Measurements from ENCODE around the gene ARHGEF17. TPM values are rescaled to one million over a fixed set of nuclear protein-coding genes. Genes with fewer than 3 reads are reported as not detected.

The ARHGEF17 gene
- total RNA-seq, 1 experiment from 2014 or later, result 22.3 TPM

- H3K27me3 Mint-ChIP-seq (ENCODE audit: unreplicated experiment), result no peaks in the 10 kb centered on the region
- H3K4me3 Mint-ChIP-seq (ENCODE audit: low read depth, unreplicated experiment), result no peak overlapping the region
- BruUV-seq (replicated peaks), result no TSS peak
- CTCF ChIA-PET, result no interaction called here
- TF ChIP-seq CTCF (IDR thresholded peaks at IDR 0.05; ENCODE audit: unreplicated experiment), result no peak
- H3K4me1 Mint-ChIP-seq (ENCODE audit: low read depth, unreplicated experiment), result peaks cover 41% of the 10 kb centered on the region
- intact Hi-C loops (cut with micrococcal nuclease; ENCODE audit: unreplicated experiment), result no loop called here
- no peaks in the 10 kb centered on the region for H3K9me3 Mint-ChIP-seq (ENCODE audit: low read depth, unreplicated experiment)
- no peak for DNase-seq
- H3K27ac Mint-ChIP-seq (ENCODE audit: unreplicated experiment), result no peak overlapping the region
- H3K36me3 Mint-ChIP-seq (ENCODE audit: insufficient read depth, unreplicated experiment), result peaks cover 4% of the 10 kb centered on the region
Observed at GRCh38 chr11:73386546-73386945, 78.5 kb downstream of the ARHGEF17 start.

GRCh38 chr11:73387594-73388264 is 79.7 kb downstream of the ARHGEF17 start:
- Mint-ChIP-seq H3K4me3 (ENCODE audit: low read depth, unreplicated experiment) (no peak overlapping the region), H3K9me3 (ENCODE audit: low read depth, unreplicated experiment) (no peaks in the 10 kb centered on the region), H3K4me1 (ENCODE audit: low read depth, unreplicated experiment) (peaks cover 41% of the 10 kb centered on the region), H3K27me3 (ENCODE audit: unreplicated experiment) (no peaks in the 10 kb centered on the region), H3K27ac (ENCODE audit: unreplicated experiment) (no peak overlapping the region), H3K36me3 (ENCODE audit: insufficient read depth, unreplicated experiment) (peaks cover 4% of the 10 kb centered on the region)
- CTCF ChIA-PET, result interaction anchor here (0.5 kb wide), 1 partner anchor 357 kb away, joined by 5 read pairs; no protein-coding TSS in a partner anchor
- no TSS peak for BruUV-seq (replicated peaks)
- intact Hi-C loops (cut with micrococcal nuclease; ENCODE audit: unreplicated experiment), result no loop called here
- DNase-seq, result no peak
- no peak for TF ChIP-seq CTCF (IDR thresholded peaks at IDR 0.05; ENCODE audit: unreplicated experiment)

- no peak for TF ChIP-seq CTCF (IDR thresholded peaks at IDR 0.05; ENCODE audit: unreplicated experiment)
- Mint-ChIP-seq H3K9me3 (ENCODE audit: low read depth, unreplicated experiment) (no peaks in the 10 kb centered on the region), H3K4me1 (ENCODE audit: low read depth, unreplicated experiment) (peaks cover 35% of the 10 kb centered on the region), H3K4me3 (ENCODE audit: low read depth, unreplicated experiment) (no peak overlapping the region), H3K27me3 (ENCODE audit: unreplicated experiment) (no peaks in the 10 kb centered on the region), H3K27ac (ENCODE audit: unreplicated experiment) (no peak overlapping the region), H3K36me3 (ENCODE audit: insufficient read depth, unreplicated experiment) (peaks cover 7% of the 10 kb centered on the region)
- CTCF ChIA-PET, result interaction anchor here (0.6 kb wide), 1 partner anchor 590 kb away, joined by 3 read pairs; no protein-coding TSS in a partner anchor
- no peak for DNase-seq
- no TSS peak for BruUV-seq (replicated peaks)
- intact Hi-C loops (cut with micrococcal nuclease; ENCODE audit: unreplicated experiment), result no loop called here
Observed at GRCh38 chr11:73388265-73389133, 80.4 kb downstream of the ARHGEF17 start.

- CTCF ChIA-PET, result interaction anchor here (0.6 kb wide), 1 partner anchor 591 kb away, joined by 3 read pairs; no protein-coding TSS in a partner anchor
- Mint-ChIP-seq H3K27me3 (ENCODE audit: unreplicated experiment) (no peaks in the 10 kb centered on the region), H3K4me3 (ENCODE audit: low read depth, unreplicated experiment) (no peak overlapping the region), H3K36me3 (ENCODE audit: insufficient read depth, unreplicated experiment) (peaks cover 12% of the 10 kb centered on the region), H3K4me1 (ENCODE audit: low read depth, unreplicated experiment) (peaks cover 29% of the 10 kb centered on the region), H3K27ac (ENCODE audit: unreplicated experiment) (no peak overlapping the region), H3K9me3 (ENCODE audit: low read depth, unreplicated experiment) (no peaks in the 10 kb centered on the region)
- no peak for DNase-seq
- no TSS peak for BruUV-seq (replicated peaks)
- TF ChIP-seq CTCF (IDR thresholded peaks at IDR 0.05; ENCODE audit: unreplicated experiment), result no peak
- intact Hi-C loops (cut with micrococcal nuclease; ENCODE audit: unreplicated experiment), result no loop called here
Observed at GRCh38 chr11:73389134-73389525, 81.1 kb downstream of the ARHGEF17 start.

Data from Calu3 (cell line).